ENCODE measurements around the gene RRBP1. TPM values are rescaled to one million over a fixed set of nuclear protein-coding genes. Genes with fewer than 3 reads are reported as not detected.

The RRBP1 gene
- total RNA-seq, 3 donors from 2014 or later: 49.8 to 92.4 (median 78.0) TPM

DNA sequence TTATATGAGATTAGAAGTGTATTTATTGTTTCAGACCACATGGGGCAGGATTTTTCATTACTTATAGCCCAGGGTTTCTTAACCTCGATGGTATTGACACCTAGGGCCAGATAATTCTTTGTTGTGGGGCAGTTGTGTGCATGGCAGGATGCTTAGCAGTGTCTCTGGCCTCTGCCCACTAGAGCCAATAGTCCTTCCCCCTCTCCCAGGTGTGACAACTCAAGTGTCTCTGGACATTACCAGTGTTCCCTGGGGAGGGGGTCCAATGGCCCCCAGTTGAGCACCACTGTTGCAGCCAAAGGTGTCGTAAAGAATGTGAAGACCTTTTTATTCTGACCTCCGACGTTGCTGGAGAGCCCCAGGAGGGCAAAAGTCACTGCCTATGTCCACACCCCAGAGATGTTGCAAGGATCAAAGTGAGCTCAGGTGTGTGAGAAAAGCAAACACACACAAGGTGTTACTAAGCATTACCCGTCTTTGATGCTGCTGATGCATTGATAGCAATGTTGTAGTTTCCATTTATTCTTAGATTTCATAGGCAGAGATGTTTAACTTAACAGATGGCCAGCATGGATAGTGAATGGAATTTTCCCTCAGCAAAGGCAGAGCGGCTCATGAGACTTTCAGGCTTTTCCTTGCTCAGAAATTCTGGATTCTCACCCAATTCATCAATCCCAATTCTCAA is 39.9 kb upstream of the RRBP1 start:
- DNase-seq (ENCODE audit: low spot score in 2 of 2): no peak
- no peaks in the 10 kb centered on the region for H3K36me3 ChIP-seq
- intact Hi-C loops (cut with DNase I; ENCODE audit: low total_unique reads): no loop called here
- H3K27ac ChIP-seq: no peak overlapping the region
- H3K27me3 ChIP-seq: no peaks in the 10 kb centered on the region
- no peaks in the 10 kb centered on the region for H3K9me3 ChIP-seq
- H3K4me1 ChIP-seq: no peaks in the 10 kb centered on the region
- H3K4me3 ChIP-seq: no peak overlapping the region
- TF ChIP-seq, protein P1, sequence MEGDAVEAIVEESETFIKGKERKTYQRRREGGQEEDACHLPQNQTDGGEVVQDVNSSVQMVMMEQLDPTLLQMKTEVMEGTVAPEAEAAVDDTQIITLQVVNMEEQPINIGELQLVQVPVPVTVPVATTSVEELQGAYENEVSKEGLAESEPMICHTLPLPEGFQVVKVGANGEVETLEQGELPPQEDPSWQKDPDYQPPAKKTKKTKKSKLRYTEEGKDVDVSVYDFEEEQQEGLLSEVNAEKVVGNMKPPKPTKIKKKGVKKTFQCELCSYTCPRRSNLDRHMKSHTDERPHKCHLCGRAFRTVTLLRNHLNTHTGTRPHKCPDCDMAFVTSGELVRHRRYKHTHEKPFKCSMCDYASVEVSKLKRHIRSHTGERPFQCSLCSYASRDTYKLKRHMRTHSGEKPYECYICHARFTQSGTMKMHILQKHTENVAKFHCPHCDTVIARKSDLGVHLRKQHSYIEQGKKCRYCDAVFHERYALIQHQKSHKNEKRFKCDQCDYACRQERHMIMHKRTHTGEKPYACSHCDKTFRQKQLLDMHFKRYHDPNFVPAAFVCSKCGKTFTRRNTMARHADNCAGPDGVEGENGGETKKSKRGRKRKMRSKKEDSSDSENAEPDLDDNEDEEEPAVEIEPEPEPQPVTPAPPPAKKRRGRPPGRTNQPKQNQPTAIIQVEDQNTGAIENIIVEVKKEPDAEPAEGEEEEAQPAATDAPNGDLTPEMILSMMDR (IDR thresholded peaks at IDR 0.05): no peak
- TF ChIP-seq POLR2AphosphoS5 (IDR thresholded peaks at IDR 0.05) (no peak), POLR2A (IDR thresholded peaks at IDR 0.05) (no peak)

DNA sequence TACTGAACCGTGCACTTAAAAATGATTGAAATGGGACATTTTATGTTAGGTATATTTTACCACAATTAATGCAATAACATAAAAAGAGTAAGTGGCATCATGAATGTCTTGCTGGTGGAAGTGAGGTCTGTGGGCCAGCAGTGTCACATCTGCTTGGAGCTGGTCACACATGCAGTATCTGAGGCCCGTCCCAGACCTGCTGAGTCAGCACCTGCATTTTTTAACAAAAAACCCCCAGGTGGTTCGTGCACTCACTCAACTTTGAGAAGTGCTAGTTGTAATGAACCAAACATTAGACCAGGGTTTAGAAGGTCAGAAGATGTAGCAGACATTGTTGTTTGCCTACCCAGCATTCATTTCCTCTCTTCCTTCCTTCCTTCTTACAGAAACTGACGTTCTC is 38.7 kb upstream of the RRBP1 start:
- TF ChIP-seq POLR2AphosphoS5 (IDR thresholded peaks at IDR 0.05) (no peak), POLR2A (IDR thresholded peaks at IDR 0.05) (no peak)
- TF ChIP-seq, protein P1 (IDR thresholded peaks at IDR 0.05): no peak
- Histone ChIP-seq H3K36me3 (no peaks in the 10 kb centered on the region), H3K9me3 (no peaks in the 10 kb centered on the region), H3K27me3 (no peaks in the 10 kb centered on the region), H3K4me1 (no peaks in the 10 kb centered on the region), H3K4me3 (no peak overlapping the region), H3K27ac (no peak overlapping the region)
- intact Hi-C loops (cut with DNase I; ENCODE audit: low total_unique reads): no loop called here
- DNase-seq (ENCODE audit: low spot score in 2 of 2): no peak

DNA sequence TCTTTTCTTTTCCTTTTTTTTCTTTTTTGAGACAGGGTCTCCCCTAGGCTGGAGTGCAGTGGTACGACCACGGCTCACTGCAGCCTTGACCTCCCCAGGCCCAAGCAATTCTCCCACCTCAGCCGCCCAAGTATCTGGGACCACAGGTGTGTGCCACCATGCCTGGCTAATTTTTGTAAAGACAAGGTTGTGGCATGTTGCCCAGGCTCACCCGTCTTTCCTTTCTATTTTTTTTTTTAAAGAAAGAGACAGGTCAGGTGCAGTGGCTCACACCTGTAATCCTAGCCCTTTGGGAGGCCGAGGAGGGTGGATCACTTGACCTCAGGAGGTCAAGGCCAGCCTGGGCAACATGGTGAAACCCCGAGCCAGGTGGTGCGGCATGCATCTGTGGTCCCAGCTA is 34.3 kb upstream of the RRBP1 start:
- Histone ChIP-seq H3K9me3 (no peaks in the 10 kb centered on the region), H3K27ac (no peak overlapping the region), H3K4me1 (no peaks in the 10 kb centered on the region), H3K4me3 (no peak overlapping the region), H3K36me3 (no peaks in the 10 kb centered on the region), H3K27me3 (no peaks in the 10 kb centered on the region)
- intact Hi-C loops (cut with DNase I; ENCODE audit: low total_unique reads): no loop called here
- TF ChIP-seq POLR2AphosphoS5 (IDR thresholded peaks at IDR 0.05): no peak
- TF ChIP-seq POLR2A (IDR thresholded peaks at IDR 0.05): no peak
- TF ChIP-seq, protein P1 (IDR thresholded peaks at IDR 0.05): no peak
- DNase-seq (ENCODE audit: low spot score in 2 of 2): no peak

DNA sequence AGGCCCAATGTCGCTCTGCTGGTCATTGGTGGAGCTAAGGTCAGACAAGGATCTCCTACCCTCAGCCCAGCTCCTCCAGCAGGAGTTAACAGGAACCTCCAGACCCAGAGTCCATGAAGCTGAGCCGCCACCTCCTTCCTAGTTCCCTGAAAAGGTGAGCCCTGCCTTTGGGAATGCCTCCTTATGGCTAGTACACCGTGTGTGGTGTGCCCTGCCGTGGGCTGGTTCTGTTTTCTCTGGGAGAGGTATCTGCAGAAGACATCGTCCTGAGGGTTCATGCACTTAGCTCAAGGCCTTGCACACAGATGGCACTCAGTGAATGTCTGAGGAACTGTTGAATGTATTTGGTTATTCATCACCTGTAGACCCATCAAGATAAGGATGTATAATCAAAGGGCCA is 33.0 kb upstream of the RRBP1 start:
- H3K27me3 ChIP-seq: no peaks in the 10 kb centered on the region
- H3K9me3 ChIP-seq: no peaks in the 10 kb centered on the region
- H3K4me1 ChIP-seq: no peaks in the 10 kb centered on the region
- no peak overlapping the region for H3K27ac ChIP-seq
- DNase-seq (ENCODE audit: low spot score in 2 of 2): no peak
- H3K4me3 ChIP-seq: no peak overlapping the region
- no peaks in the 10 kb centered on the region for H3K36me3 ChIP-seq
- intact Hi-C loops (cut with DNase I; ENCODE audit: low total_unique reads): no loop called here
- TF ChIP-seq POLR2A (IDR thresholded peaks at IDR 0.05) (no peak), POLR2AphosphoS5 (IDR thresholded peaks at IDR 0.05) (no peak)
- TF ChIP-seq, protein P1 (IDR thresholded peaks at IDR 0.05): no peak

- Histone ChIP-seq H3K27ac (no peak overlapping the region), H3K36me3 (no peaks in the 10 kb centered on the region), H3K4me3 (no peak overlapping the region), H3K4me1 (no peaks in the 10 kb centered on the region), H3K27me3 (no peaks in the 10 kb centered on the region), H3K9me3 (no peaks in the 10 kb centered on the region)
- TF ChIP-seq, protein P1 (IDR thresholded peaks at IDR 0.05): no peak
- no peak for TF ChIP-seq POLR2AphosphoS5 (IDR thresholded peaks at IDR 0.05)
- no peak for TF ChIP-seq POLR2A (IDR thresholded peaks at IDR 0.05)
- intact Hi-C loops (cut with DNase I; ENCODE audit: low total_unique reads): no loop called here
- DNase-seq (ENCODE audit: low spot score in 2 of 2): no peak
Observed at GRCh38 chr20:17714597-17714996, 32.6 kb upstream of the RRBP1 start.

All from breast epithelium (tissue), 4 donors.